Hepatocyte (in vitro differentiated cells): ENCODE data around the gene LAMB4. TPM values are rescaled to one million over a fixed set of nuclear protein-coding genes. Genes with fewer than 3 reads are reported as not detected.

Experiments
- DNase-seq: peaks from one replicate; pipeline ENCODE4 v3.0.0-alpha.2; 2016; ENCODE audit warnings: low spot score
- H2AFZ ChIP-seq: fragments of 200-600 bp; sonication (generic); 2 replicates; pipeline ENCODE4 v1.6.0; 2016; ENCODE audit warnings: antibody characterized with exemption, mild to moderate bottlenecking
- H3K27ac ChIP-seq: fragments of 200-600 bp; sonication (generic); 2 replicates; pipeline ENCODE4 v1.5.1; 2016; ENCODE audit warnings: mild to moderate bottlenecking
- H3K27me3 ChIP-seq: fragments of 200-600 bp; sonication (generic); 2 replicates; pipeline ENCODE4 v1.6.1; 2016
- H3K36me3 ChIP-seq: fragments of 200-600 bp; sonication (generic); replicated peaks from 2 replicates; pipeline ENCODE4 v1.5.1; 2016; ENCODE audit warnings: low read depth; ENCODE audit not compliant: insufficient read depth
- H3K4me1 ChIP-seq: fragments of 200-600 bp; sonication (generic); 2 replicates; pipeline ENCODE4 v1.5.1; 2016; ENCODE audit warnings: mild to moderate bottlenecking, moderate library complexity; ENCODE audit not compliant: insufficient read depth
- H3K4me2 ChIP-seq: fragments of 200-600 bp; sonication (generic); 2 replicates; pipeline ENCODE4 v1.6.0; 2016
- H3K4me3 ChIP-seq: fragments of 200-600 bp; sonication (generic); 2 replicates; pipeline ENCODE4 v1.5.1; 2016; ENCODE audit warnings: mild to moderate bottlenecking
- H3K79me2 ChIP-seq: fragments of 200-600 bp; sonication (generic); 2 replicates; pipeline ENCODE4 v1.6.0; 2017; ENCODE audit warnings: mild to moderate bottlenecking
- H3K9me2 ChIP-seq: fragments of 200-600 bp; sonication (generic); replicated peaks from 2 replicates; pipeline ENCODE4 v1.6.0; 2017; ENCODE audit warnings: mild to moderate bottlenecking; ENCODE audit not compliant: insufficient read depth
- H3K9me3 ChIP-seq: fragments of 200-600 bp; sonication (generic); 2 replicates; pipeline ENCODE4 v1.5.1; 2016; ENCODE audit warnings: low read depth, mild to moderate bottlenecking
- H4K20me1 ChIP-seq: fragments of 200-600 bp; sonication (generic); 2 replicates; pipeline ENCODE4 v1.6.0; 2016; ENCODE audit warnings: mild to moderate bottlenecking; ENCODE audit not compliant: insufficient read depth, poor library complexity, severe bottlenecking
- CTCF ChIP-seq: fragments of 200-600 bp; sonication (generic); IDR thresholded peaks from 2 replicates; pipeline ENCODE4 v1.5.1; 2016; ENCODE audit warnings: antibody characterized with exemption, mild to moderate bottlenecking; ENCODE audit not compliant: poor library complexity
- EZH2 ChIP-seq: fragments of 200-600 bp; sonication (generic); IDR thresholded peaks from 2 replicates; pipeline ENCODE4 v1.6.1; 2016; ENCODE audit warnings: antibody characterized with exemption, mild to moderate bottlenecking, borderline replicate concordance
- EZH2phosphoT487 ChIP-seq: fragments of 200-600 bp; sonication (generic); IDR thresholded peaks from one replicate; pipeline ENCODE4 v1.6.1; 2018; ENCODE audit warnings: antibody characterized with exemption, mild to moderate bottlenecking, low read depth, moderate library complexity; ENCODE audit not compliant: unreplicated experiment, severe bottlenecking
- WGBS: methylation state at CpG from one replicate; pipeline ENCODE4 v1.1.6; 2016; ENCODE audit warnings: low lambda C conversion rate; ENCODE audit errors: missing lambda C conversion rate; 5-methylcytosine and 5-hydroxymethylcytosine counted together
- polyA plus RNA-seq: library from polyadenylated mRNA; unstranded; fragments of >200 nt; fragmentation: Nextera tagmentation; extraction: Ambion mirVana; gene quantifications from 2 replicates; pipeline ENCODE4 v1.2.1, GENCODE V29; 2016
- total RNA-seq: library from RNA; depleted of rRNA; stranded (reverse); fragments of >200 nt; gene quantifications from 2 replicates; pipeline ENCODE4 v1.2.3, GENCODE V29; 2014

Gene LAMB4
- total and polyA plus RNA-seq, 2 experiments from 2014 or later: 1.3 to 1.9 TPM

GRCh38 chr7:108002726-108003598, 127.2 kb downstream of the LAMB4 start, which contains the start of gene LAMB1:
LAMB1 (minus strand) TSS chr7:108003161; CDS start chr7:108002885, 276 bp downstream.
- Histone ChIP-seq H3K27me3 (no peaks in the 10 kb centered on the region), H3K4me2 (peak within 1 kb of the TSS; percentile 97), H3K9me2 (no peaks in the 10 kb centered on the region), H3K9me3 (no peaks in the 10 kb centered on the region), H4K20me1 (no peaks in the 10 kb centered on the region), H2AFZ (peak within 1 kb of the TSS; percentile 59), H3K4me3 (peak within 1 kb of the TSS; percentile 84), H3K27ac (peak within 1 kb of the TSS; percentile 95), H3K36me3 (no peaks in the 10 kb centered on the region), H3K79me2 (peaks cover 44% of the 10 kb centered on the region), H3K4me1 (peaks cover 60% of the 10 kb centered on the region)
- peak; percentile 89 for DNase-seq
- under 1% methylated on average over 54 of the region's 75 CpGs for WGBS
- TF ChIP-seq EZH2phosphoT487: no peak
- TF ChIP-seq EZH2: no peak
- no peak for TF ChIP-seq CTCF

GRCh38 chr7:108001764-108002725, 128.1 kb downstream of the LAMB4 start:
- Histone ChIP-seq H3K36me3 (no peaks in the 10 kb centered on the region), H3K9me2 (no peaks in the 10 kb centered on the region), H3K4me3 (peak overlapping the region; percentile 84), H3K4me1 (peaks cover 61% of the 10 kb centered on the region), H3K79me2 (peaks cover 52% of the 10 kb centered on the region), H3K27ac (peak overlapping the region; percentile 95), H2AFZ (peak overlapping the region; percentile 59), H3K4me2 (peak overlapping the region; percentile 97), H4K20me1 (no peaks in the 10 kb centered on the region), H3K27me3 (no peaks in the 10 kb centered on the region), H3K9me3 (no peaks in the 10 kb centered on the region)
- TF ChIP-seq EZH2 (no peak), EZH2phosphoT487 (no peak), CTCF (no peak)
- DNase-seq: peak; percentile 45
- 2% methylated on average over 60 of the region's 75 CpGs for WGBS

- peaks cover 52% of the 10 kb centered on the region for H3K79me2 ChIP-seq
Measured at GRCh38 chr7:108000875-108001763, 129.0 kb downstream of the LAMB4 start.

More at GRCh38 chr7:108000875-108001763, 129.0 kb downstream of the LAMB4 start:
- Histone ChIP-seq H3K27me3 (no peaks in the 10 kb centered on the region), H4K20me1 (no peaks in the 10 kb centered on the region), H3K4me3 (peak overlapping the region; percentile 84), H3K36me3 (no peaks in the 10 kb centered on the region), H2AFZ (no peak overlapping the region), H3K27ac (peak overlapping the region; percentile 95), H3K4me2 (peak overlapping the region; percentile 97), H3K4me1 (peaks cover 63% of the 10 kb centered on the region), H3K9me3 (no peaks in the 10 kb centered on the region), H3K9me2 (no peaks in the 10 kb centered on the region)
- TF ChIP-seq CTCF (peak; percentile 26), EZH2phosphoT487 (no peak), EZH2 (no peak)
- DNase-seq: peak; percentile 64
- 7% methylated on average over 37 of the region's 37 CpGs for WGBS
